HG03045 (cell line): ENCODE data around the gene MACROD1.

Source experiments
- ATAC-seq: cut with Tn5 transposase; IDR thresholded peaks from one replicate; pipeline ENCODE4 v1.9.1; 2021; ENCODE audit warnings: mild to moderate bottlenecking, moderate library complexity; ENCODE audit not compliant: unreplicated experiment

The MACROD1 gene

DNA sequence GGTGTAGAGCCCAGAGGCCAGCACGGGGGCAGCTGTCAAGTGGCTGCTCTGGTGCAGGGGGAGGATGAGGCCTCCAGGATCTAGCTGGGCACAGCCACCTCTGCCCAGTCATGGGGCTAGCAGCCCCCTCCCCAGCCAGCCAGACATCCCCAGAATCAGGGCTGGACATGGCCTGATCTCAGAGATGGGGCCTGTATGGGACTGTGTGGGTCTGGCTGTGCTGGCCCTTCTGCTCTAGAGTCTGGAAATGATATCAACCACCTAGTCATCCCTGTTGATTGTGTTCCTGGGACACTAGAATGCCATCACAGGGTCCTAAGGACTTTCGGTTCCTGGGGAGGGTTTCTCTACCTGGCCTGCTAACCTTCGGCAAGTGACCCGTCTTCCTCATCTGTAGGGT lies 127.4 kb downstream of the MACROD1 start:
- ATAC-seq: no peak

DNA sequence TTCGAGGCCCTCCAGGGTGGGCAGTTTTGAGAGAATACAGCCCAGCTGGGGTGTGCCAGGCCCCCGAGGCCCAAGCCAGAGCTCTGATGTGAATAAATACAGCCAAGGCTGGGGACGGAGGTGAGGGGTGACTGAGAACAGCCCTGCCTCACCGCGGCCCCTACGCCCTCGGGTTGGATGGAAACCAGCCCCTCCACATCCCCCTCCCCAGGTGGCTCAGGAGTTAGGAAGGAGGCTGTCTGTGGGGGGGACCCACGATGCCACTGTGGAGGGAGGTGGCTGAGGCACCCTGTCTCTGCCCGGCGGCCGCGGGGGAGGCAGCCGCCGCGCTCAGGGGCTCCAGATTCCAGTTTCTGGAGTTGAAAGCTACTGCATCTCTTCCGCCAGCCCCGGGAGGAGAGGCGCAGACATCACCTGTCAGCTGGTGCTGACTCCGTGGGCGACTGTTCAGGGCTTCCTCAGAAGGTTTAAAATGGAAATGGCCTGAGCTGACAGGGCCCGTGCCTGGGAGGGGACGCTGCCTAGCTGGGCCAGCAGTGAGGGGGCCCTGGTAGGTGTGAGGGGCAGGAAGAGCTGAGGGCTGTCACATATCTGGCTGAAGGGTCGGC lies 128.8 kb downstream of the MACROD1 start:
- ATAC-seq: no peak

DNA sequence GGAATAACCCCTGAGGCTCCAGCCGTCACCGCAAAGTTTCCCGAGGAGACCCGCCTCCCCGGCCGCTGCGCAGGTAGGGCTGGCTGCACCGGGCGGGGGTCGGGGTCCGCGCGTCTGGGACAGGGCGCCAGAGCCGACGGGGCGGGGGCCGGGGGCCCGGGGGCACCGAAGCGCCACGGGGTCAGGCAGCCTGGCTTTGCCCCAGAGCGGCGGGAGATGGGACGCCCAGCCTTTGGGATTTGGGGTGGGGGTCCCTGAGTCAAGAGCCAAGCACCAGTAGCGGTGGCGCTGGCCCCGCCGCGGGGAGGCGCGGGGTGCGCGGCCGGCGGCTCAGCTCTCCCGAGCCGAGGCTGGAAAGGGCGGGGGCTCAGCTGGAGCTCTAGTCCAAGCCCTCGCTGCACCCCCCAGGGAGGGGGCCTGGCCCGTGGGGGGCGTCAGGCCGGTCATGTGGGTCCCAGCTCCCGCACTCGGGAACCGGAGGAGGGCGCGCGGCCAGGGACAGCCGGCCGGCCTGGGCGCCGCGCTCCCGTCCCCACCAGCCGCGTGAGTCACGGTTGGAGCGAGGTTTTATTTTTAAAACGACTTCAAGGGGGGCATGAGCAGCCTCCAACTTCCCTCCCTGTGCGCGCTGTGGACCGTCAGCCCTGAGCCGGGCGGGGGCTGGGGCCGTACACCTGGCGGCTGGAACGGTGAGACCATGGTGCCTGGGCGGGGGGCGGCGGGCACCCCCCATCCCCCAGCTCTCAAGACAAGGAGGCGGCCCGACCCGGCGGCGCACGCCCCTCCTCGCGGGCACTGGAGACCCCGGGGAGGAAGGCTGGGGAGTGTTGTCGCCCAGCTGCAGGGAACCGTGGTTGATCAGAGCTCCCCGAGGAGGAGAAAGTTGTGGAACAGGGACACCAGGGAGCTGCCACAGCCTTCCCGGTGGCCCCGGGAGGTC lies 129.6 kb downstream of the MACROD1 start:
- ATAC-seq: no peak

DNA sequence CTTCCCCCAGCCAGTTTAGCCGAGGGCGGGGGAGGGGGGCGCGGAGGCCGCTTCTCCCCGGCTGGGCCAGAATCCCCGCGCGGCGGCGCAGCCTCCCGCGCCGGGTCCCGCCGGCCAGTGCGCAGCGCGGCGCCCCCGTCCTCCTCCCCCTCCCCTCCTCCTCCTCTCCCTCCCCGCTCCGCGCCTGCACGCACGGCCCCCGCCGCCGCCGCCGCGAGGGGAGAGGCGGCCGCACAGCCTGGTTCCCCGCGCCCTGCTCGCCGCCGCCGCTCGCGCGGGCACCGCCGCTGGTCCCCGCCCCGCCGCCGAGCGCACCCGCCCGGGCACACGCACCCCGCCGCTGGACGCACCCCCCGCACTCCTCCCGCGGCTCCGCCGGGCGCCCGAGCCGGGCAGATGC lies 130.3 kb downstream of the MACROD1 start, which contains the start of gene FLRT1:
FLRT1 (plus strand) TSS at position 356 of the 400 bp plus-strand sequence. CDS start 80,337 bp downstream, outside the sequence.
- no peak for ATAC-seq

DNA sequence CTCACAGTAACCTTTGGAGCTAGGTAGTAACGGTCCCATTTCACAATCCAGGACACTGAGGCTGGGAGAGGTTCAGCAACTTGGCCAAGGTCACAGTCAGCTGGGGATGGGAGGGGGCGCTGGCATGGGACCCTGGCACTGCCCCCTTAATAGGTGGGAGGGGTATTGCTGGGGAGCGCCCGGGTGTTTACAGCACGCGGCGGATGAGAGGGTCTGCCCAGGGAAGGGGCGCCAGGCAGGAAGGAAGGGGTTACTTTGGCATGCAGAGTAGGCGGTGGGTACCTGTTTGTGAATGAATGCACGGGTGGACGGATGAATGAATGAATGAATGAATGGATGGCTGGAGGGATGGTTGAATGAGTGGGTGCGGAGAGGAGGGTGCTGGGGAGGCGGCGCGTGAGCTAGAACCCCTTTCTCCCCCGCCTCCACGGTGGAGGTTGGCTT lies 130.8 kb downstream of the MACROD1 start:
- no peak for ATAC-seq

DNA sequence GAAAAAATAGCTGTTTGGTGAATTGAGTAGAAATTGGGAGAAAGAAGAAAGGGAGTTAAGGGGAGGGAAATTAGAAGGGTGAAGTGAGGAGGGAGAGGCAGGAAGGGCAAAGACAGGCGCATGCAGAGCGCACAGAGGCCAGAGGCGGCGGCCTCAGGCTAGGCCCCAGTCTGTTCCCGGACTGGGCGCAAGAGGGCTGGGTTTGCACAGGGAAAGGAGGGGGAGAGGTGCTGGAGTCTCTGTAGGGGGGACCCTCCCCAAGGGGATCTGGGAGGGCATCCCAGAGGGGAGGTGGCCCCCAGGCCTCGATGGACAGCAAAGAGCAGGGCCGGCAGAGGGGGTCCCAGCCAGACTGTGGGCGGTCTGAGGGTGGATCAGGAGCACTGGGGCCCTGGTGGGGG lies 131.5 kb downstream of the MACROD1 start:
- no peak for ATAC-seq

DNA sequence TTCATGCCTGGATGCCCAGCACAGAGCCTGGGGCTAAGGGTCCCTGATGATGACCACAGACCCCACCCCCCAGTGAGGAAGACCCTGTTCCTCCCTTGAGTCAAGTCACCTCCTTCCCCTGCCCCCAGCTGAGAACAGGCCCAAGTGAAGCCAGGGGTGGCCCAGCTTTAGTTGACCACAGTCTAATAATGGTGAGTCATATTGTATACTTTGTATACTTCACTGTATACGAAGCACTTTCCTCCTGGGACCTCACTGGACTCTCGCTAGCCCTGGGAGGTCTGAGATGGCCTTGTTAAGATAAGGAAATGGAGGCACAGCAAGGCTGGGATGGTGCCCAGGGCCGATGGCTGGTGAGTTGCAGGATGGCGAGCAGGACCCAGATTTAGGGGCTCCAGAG lies 133.9 kb downstream of the MACROD1 start:
- no peak for ATAC-seq

DNA sequence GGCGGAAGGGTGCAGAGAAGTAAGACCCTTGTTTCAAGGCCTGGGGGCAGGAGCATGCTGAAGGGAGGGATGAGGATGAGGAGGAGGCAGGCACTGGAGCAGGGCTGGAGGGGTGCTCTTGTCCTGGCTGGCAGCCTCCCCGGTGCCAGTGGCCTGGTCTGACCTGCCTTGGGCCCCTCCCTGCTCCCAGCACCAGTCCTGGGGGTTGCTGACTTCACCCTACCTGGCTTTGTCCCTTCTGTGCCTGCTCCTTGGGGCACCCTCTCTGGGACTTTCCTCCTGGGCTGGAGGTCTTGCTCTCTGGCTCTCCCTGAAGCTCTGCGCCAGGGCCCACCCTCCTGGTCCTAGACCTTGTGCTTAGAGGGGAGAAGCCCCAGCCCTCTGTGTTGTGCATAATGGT lies 134.9 kb downstream of the MACROD1 start:
- ATAC-seq: no peak

DNA sequence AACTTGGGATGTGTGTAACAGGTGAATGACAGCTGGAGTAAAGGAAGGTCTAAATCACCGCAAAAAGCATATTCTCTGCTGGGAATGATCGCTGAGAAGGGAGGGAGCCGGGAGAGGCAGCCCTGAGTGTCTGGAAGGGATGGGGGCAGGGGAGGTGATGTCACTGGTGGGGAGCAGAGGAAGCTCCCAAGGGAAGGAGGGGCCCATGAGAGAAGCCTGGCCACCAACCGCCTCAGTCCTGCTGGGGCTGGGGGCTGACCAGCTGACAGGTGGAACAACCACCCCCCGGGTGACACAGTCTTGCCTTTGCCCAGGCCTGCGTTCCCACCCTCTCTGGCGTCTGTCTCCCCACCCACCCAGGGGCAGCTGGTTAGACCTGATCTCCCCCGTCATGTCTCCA lies 136.1 kb downstream of the MACROD1 start:
- ATAC-seq: no peak

DNA sequence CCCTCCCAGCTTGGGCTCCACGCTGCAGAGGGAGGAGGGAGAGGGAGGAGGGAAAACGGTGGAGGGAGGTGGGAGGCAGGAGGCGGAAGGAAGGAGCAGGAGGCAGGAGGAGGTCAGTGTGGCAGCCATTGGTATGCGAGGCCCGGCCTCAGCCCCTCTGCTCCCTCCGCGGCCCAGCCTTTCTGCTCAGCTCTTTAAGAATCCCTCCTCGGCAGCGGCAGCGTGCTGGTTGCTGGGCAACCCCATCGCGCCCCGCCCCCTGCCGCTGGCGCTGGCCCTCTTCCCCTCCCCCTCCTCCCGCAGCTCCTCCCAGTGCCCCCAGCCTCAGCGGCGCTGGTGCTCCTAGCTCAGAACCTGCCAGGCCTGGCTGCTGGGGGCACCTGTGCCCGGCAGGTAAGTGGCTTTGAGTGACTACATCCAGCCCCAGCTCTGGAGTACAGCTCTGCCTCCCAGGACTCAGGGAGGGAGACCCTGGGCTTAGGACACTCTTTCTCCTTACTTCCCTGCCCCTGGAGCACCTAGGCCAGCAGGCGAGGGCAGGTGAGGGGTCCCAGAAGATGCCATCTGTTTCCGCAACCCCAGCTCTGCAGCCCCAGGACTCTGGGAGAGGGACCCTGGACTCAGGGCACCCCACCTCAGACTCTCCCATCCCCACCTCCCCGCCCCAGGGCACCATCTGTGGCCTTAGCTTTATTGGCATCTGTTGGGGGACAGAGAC lies 137.4 kb downstream of the MACROD1 start:
- ATAC-seq: no peak

DNA sequence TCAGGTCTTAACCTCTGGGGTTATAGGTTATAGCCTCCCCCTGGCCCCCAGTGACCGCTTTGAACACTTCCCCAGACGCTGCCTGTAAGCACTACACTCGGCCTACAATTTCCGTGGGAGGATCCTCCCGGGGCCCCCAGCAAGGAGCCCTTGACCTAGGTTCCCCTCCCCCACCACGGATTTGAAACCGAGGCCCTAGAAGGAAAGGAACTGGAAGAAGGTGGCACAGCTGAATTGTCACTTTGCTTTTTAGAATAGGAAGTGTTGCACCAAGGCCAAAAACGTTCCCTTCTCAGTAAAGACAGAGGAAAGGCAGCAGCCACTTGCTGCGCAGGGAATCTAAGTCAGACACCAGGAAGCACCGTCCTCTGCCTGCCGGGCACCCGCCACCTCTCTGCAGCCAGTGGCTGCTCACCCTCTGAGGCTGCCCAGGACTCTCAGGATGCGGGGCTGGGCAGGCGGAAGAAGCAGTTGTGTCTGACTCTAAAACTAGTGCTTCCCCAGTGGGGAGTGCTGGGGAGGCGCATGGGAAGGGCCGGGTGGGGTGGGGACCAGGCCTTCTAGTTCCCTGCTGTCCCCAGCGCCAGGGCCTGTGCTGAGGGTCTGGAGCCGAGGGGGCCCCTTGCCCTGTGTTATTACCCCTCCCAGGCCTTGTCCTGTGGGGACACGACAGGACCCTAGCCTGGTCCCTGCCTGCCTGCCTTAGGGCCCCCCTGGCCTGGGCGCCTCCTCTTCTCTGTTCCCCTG lies 138.1 kb downstream of the MACROD1 start:
- ATAC-seq: no peak

DNA sequence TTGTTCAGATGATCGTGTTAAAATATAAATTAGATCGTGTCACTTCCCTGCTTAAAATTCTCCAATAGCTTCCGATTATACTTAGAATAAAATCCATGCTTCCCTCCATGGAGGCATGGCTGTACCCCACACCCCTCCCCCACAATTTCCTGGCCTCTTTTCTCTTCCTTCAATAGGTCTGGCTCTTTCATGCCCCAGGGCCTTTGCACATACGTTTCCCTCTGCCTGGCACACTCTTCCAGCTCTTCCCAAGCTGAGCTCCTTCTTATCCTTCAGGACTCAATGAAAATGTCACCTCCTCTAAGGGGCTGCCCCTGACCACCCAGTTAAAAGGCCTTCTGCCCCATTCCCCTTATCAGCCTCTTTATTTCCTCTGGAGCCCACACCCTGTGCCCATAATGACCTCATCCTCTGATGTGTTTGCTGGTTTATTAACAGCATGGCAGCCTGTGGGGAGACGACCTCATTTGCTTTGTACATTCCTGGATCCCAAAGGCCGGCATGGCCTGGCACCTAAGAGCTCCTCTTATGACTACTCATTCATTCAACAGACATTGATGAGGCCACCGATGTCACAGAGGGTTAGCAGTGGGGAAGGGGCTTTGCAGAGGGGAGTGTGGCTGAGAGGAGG lies 139.2 kb downstream of the MACROD1 start:
- no peak for ATAC-seq

DNA sequence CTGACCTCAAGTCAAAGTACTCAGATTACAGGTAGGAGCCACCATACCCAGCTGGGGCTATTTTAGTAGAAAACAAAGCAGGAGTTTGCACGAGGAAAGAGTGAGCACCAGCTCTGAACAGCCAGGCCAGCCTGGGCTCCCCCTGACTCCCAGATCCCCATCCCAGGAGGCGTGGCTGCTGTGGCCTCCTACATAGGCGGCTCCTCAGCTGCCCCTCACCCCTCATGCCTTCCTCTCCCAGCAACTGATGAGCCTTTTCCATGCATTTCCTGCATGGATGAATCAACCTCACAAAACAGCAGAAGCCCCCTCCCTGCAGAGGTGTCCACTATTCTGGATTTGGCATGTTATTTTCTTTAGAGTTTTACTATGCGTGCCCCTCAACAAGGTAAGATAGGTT lies 140.7 kb downstream of the MACROD1 start:
- no peak for ATAC-seq

DNA sequence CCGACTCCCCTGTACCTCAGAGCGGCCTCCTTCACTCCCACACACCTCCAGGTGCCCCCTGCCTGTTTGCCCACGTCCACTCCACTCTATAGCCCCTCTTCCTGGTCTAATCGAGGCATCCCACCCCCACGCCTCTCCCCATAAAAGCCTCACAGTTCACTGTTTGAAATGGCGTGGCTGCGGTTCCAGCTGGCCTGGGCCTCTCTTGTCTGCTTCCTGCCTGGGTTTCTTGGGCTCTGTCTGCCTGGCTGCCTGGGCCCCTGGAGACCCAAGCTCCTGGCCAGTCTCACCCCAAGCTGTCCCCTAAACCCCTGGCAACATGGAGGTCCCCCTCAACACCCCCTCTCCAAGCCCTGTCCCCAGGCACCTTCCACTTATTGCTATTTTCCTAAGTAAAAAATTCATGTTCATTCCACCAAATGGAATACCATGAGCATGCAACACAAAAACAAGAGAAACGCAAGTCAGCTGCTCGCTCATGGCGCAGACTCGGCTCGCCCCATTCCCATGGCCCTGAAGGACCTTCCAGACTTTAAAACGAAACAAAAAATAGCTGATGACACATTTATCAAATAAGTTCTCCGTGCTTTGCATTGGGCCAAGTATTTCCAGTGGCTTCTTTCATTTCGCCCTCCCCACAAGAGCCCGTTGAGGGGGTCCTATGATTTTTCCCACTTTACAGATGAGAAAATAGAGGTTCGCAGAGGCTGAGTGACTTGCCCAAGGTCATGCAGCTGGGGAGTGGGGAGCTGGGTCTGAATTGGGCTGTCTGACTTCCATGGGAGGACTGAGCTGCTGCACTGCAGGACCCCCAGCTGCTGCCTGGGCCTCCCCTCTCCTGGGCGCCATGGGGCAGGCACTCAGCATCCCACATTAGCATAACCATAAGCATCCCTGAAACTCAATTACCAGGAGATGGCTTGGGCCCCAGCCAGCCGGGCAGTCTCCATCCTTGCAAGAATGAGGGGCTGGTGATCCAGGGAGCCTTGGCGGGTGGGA lies 141.9 kb downstream of the MACROD1 start:
- no peak for ATAC-seq

DNA sequence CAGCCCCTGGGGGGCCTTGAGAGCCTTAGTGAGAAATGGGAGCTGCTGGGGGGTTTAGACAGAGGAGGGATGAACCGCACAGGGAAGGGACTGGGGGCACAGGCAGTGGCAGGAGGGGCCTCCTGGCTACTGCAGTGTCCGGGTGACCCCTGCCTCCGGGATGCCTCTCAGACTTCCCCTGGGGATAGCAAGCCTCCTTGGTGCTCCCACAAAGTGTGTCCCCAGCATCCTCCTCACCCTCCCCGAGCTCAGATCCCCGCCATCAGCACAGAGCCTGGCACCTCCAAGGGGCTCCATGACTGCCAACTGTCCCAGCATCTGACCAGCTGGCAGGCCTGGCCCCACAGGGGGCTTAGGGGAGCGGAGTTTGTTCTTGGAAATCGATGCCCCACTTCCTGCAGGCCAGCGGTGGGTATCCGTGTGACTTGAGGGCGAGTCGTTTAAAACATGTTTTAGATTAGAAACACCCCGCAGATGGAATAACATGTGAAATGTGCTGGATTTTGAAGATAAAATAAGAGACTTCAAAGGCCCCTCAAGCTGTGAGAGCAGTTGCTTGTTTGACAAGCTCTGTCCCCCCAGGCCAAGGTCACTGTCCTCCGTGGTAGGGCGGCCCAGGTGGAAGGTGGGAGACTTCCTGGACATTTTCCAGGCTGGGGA lies 143.7 kb downstream of the MACROD1 start:
- ATAC-seq: no peak

DNA sequence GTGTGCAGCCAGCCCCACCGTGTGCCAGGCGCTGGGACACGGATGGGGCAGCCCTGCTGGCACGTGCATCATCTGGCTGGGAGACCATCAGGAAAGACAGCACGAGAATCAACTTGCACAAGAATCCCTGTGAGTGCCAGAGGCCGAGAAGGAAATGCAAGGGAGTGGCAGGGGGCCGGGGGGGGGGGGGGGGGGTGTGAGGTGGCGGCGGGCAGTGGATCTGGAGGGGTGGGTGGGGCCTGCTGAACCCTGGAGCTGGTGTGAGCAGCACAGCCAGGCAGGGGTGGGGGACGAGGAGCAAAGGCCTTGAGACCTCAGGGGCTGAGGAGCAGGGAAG lies 144.2 kb downstream of the MACROD1 start:
- no peak for ATAC-seq

DNA sequence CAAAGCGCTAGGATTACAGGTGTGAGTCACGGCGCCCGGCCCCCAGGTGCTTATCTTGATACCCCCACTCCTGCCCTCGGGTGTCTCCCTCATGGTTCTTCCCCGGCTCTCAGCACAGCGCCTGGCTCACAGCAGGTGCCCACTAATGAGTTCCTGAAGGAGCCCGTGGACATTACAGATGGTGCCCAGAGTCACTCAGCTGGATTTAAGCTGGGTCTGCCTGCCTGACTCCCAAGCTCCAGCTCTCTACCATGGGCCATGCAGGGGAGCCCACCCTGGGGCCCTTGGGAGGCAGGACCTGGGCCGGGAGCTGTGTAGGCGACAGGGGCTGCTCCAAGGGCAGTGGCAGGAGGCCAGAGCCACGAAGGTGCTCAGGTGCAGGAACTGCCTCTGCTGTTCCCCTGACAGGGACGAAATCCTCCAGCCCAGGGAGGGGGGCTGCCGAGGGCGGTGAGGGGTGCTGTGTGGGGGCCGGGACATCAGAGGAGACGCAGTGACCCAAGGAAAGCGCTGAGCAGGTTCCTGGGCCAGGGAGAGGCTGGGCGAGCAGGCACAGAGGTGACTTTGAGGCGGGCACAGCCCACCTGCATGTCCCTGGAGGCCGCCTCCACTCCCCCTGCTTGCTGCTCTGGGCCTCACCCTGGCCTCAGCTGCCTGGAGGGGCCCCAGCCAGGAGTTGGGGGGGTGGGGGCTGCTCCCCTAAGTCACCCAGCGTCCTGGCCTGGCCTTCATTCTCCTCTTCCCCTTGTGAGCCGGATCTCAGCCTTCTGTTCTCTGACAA lies 144.7 kb downstream of the MACROD1 start:
- no peak for ATAC-seq
